ENCODE data around the gene SPTLC2. TPM values are rescaled to one million over a fixed set of nuclear protein-coding genes. Genes with fewer than 3 reads are reported as not detected.

Gene SPTLC2
- total RNA-seq, 1 donor from 2014 or later: 46.1 TPM

GRCh38 chr14:77630111-77630510 is 13.7 kb upstream of the SPTLC2 start:
- DNase-seq (no peak), ATAC-seq (no peak)
- Histone ChIP-seq H3K36me3 (no peaks in the 10 kb centered on the region), H3K4me1 (no peaks in the 10 kb centered on the region), H3K27me3 (ENCODE audit: low read depth) (no peaks in the 10 kb centered on the region), H3K9me3 (no peaks in the 10 kb centered on the region), H3K27ac (no peak overlapping the region), H3K4me3 (no peak overlapping the region)
- intact Hi-C loops (cut with DNase I): no loop called here
- no peak for TF ChIP-seq CTCF (IDR thresholded peaks at IDR 0.05)

- no peak for TF ChIP-seq CTCF (IDR thresholded peaks at IDR 0.05)
- Histone ChIP-seq H3K36me3 (no peaks in the 10 kb centered on the region), H3K27me3 (ENCODE audit: low read depth) (no peaks in the 10 kb centered on the region), H3K9me3 (no peaks in the 10 kb centered on the region), H3K27ac (no peak overlapping the region), H3K4me3 (no peak overlapping the region), H3K4me1 (peaks cover 8% of the 10 kb centered on the region)
- ATAC-seq (no peak), DNase-seq (no peak)
- intact Hi-C loops (cut with DNase I): no loop called here
Measured at GRCh38 chr14:77625360-77625759, 8.9 kb upstream of the SPTLC2 start.

- ATAC-seq: no peak
- Histone ChIP-seq H3K27ac (no peak overlapping the region), H3K4me3 (no peak overlapping the region), H3K27me3 (ENCODE audit: low read depth) (no peaks in the 10 kb centered on the region), H3K36me3 (no peaks in the 10 kb centered on the region), H3K4me1 (peaks cover 8% of the 10 kb centered on the region), H3K9me3 (no peaks in the 10 kb centered on the region)
- no peak for TF ChIP-seq CTCF (IDR thresholded peaks at IDR 0.05)
- no peak for DNase-seq
- intact Hi-C loops (cut with DNase I): no loop called here
Measured at GRCh38 chr14:77623201-77623600, 6.8 kb upstream of the SPTLC2 start.

GRCh38 chr14:77622366-77622961 is 6.0 kb upstream of the SPTLC2 start:
- H3K27me3 ChIP-seq (ENCODE audit: low read depth): no peaks in the 10 kb centered on the region
- H3K4me3 ChIP-seq: no peak overlapping the region
- no peaks in the 10 kb centered on the region for H3K36me3 ChIP-seq
- no peak overlapping the region for H3K27ac ChIP-seq
- ATAC-seq: peak; percentile 94 to 96
- peak; percentile 75 for DNase-seq
- intact Hi-C loops (cut with DNase I): no loop called here
- H3K9me3 ChIP-seq: no peaks in the 10 kb centered on the region
- TF ChIP-seq CTCF (IDR thresholded peaks at IDR 0.05): no peak
- H3K4me1 ChIP-seq: peaks cover 8% of the 10 kb centered on the region

GRCh38 chr14:77620222-77620870 is 3.9 kb upstream of the SPTLC2 start:
- H3K4me1 ChIP-seq: peaks cover 11% of the 10 kb centered on the region
- no peaks in the 10 kb centered on the region for H3K27me3 ChIP-seq (ENCODE audit: low read depth)
- no peaks in the 10 kb centered on the region for H3K9me3 ChIP-seq
- H3K27ac ChIP-seq: no peak overlapping the region
- H3K4me3 ChIP-seq: no peak overlapping the region
- ATAC-seq (no peak), DNase-seq (no peak)
- no peak for TF ChIP-seq CTCF (IDR thresholded peaks at IDR 0.05)
- no peaks in the 10 kb centered on the region for H3K36me3 ChIP-seq
- intact Hi-C loops (cut with DNase I): no loop called here

Data from lower lobe of right lung (tissue), 2 donors.